Adrenal gland (tissue), 5 donors: Measurements from ENCODE around the gene KIAA1549.

Source experiments
- POLR2A ChIP-seq, 2 donors: fragments of 450-650 bp; IDR thresholded peaks; one replicate each; pipeline ENCODE4 v1.6.1; 2017; ENCODE audit warnings: antibody characterized with exemption in 2 of 2, mild to moderate bottlenecking in 2 of 2, moderate library complexity in 1 of 2
- TF ChIP-seq, protein P1 (sequence below), 6 experiments: fragments of 450-650 bp in 4 of 6; fragments of 200-600 bp in 2 of 6; sonication (generic) in 1 of 6; IDR thresholded peaks; 1 replicate in 5 of 6; 2 replicates in 1 of 6; pipeline versions ENCODE4 v1.5.1 to v1.8.0; 2016 to 2021; ENCODE audit warnings: antibody characterized with exemption in 6 of 6, mild to moderate bottlenecking in 2 of 6, moderate library complexity in 1 of 6
- donor health status: DM: no; HTN: no; CAD: no.

GRCh38 chr7:138873220-138873892 lies 107.8 kb downstream of the KIAA1549 start:
- TF ChIP-seq, protein P1, sequence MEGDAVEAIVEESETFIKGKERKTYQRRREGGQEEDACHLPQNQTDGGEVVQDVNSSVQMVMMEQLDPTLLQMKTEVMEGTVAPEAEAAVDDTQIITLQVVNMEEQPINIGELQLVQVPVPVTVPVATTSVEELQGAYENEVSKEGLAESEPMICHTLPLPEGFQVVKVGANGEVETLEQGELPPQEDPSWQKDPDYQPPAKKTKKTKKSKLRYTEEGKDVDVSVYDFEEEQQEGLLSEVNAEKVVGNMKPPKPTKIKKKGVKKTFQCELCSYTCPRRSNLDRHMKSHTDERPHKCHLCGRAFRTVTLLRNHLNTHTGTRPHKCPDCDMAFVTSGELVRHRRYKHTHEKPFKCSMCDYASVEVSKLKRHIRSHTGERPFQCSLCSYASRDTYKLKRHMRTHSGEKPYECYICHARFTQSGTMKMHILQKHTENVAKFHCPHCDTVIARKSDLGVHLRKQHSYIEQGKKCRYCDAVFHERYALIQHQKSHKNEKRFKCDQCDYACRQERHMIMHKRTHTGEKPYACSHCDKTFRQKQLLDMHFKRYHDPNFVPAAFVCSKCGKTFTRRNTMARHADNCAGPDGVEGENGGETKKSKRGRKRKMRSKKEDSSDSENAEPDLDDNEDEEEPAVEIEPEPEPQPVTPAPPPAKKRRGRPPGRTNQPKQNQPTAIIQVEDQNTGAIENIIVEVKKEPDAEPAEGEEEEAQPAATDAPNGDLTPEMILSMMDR (IDR thresholded peaks at IDR 0.05), result no peak
- TF ChIP-seq POLR2A (IDR thresholded peaks at IDR 0.05), result no peak
